HG03565 (cell line): ENCODE results near the gene GMEB2.
"Not testable (repeated sequence)": the region's sequence is repeated elsewhere in the genome, so short reads cannot be mapped to it uniquely, and the experiment has no call there.

ENCODE experiments used
- ATAC-seq: cut with Tn5 transposase; IDR thresholded peaks from one replicate; pipeline ENCODE4 v1.9.1; 2021; ENCODE audit warnings: mild to moderate bottlenecking, moderate library complexity; ENCODE audit not compliant: unreplicated experiment

The GMEB2 gene

GRCh38 chr20:63561624-63562396, 65.1 kb downstream of the GMEB2 start:
- no peak for ATAC-seq

DNA sequence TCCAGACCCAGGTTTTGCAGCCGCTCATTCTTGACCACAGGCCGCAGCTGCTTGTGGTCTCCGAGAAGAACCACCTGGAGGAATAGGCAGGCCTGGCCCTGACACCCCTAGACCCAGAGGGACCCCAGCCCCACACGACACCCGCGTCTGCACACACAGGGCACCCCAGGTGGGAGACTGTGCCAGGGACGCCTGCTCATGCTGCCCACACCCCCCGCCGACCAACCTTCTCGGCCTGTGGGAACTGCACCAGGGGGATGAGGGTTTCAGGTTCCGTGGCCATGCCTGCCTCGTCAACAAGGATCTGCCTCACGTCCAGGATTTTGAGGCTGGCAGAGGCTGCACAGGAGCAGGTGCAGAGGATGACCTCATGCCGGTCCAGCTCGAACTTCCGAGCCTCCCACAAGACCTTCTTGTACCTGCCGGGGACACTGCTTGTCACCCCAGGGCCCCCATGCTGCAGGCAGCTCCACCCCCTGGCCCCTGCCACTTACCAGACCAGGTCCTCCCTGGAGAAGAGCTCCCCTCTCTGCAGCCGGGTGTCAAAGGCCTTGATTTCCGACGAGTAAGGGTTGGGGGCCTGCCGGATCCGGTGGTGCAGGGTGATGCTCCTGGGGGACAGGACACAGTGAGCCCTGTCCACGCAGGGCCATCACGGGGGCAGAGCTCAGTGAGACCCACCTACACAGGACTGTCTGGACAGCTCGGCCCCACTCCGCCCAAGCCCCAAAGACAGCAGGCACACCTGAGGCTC, 65.9 kb downstream of the GMEB2 start:
- ATAC-seq: no peak

GRCh38 chr20:63560333-63560805, 66.5 kb downstream of the GMEB2 start:
- ATAC-seq: no peak

GRCh38 chr20:63559485-63560332, 67.2 kb downstream of the GMEB2 start:
- not testable (repeated sequence) for ATAC-seq

GRCh38 chr20:63558804-63559484, 68.0 kb downstream of the GMEB2 start:
- no peak for ATAC-seq

GRCh38 chr20:63557481-63557891, 69.4 kb downstream of the GMEB2 start:
- ATAC-seq: no peak

- no peak for ATAC-seq
These were observed 69.9 kb downstream of the GMEB2 start for GRCh38 chr20:63556873-63557478.

DNA sequence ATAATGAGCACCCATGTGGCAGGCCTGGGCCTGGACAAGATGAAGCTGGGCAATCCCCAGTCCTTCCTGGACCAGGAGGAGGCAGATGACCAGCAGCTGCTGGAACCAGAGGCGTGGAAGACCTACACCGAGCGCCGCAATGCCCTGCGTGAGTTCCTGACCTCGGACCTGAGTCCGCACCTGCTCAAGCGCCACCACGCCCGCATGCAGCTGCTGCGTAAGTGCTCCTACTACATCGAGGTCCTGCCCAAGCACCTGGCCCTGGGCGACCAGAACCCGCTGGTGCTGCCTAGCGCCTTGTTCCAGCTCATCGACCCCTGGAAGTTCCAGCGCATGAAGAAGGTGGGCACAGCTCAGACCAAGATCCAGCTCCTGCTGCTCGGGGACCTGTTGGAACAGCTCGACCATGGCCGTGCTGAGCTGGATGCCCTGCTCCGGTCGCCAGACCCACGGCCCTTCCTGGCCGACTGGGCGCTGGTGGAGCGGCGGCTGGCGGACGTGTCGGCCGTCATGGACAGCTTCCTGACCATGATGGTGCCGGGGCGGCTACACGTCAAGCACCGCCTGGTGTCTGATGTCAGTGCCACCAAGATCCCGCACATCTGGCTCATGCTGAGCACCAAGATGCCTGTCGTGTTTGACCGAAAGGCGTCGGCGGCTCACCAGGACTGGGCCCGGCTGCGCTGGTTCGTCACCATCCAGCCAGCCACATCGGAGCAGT, 71.1 kb downstream of the GMEB2 start:
- ATAC-seq: no peak

- ATAC-seq: no peak
These were observed 72.3 kb downstream of the GMEB2 start for GRCh38 chr20:63554361-63555278.

DNA sequence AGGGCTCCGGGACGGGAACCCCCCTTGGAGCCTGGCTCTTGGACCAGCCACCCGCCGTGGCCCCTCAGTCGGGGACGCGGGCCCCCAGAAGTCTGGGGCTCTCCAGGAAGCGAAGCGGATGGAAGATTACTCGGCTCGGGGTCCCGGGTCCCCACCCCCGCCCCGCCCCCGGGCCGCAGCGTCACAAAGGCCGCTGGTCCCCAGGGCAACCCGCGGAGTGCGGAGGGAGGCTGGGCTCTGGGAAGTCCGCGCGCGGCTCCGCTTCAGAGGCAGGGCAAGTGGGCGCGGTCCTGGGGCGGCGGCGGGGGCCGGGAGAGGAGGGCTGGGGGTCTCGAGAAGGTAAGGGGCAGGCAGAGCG, 73.0 kb downstream of the GMEB2 start, which contains the start of gene FNDC11:
Gene FNDC11 (plus strand): TSS at position 227 of the 358 bp plus-strand sequence. CDS start 1,505 bp downstream, outside the sequence.
- ATAC-seq: no peak

GRCh38 chr20:63553251-63553932, 73.5 kb downstream of the GMEB2 start:
- no peak for ATAC-seq

DNA sequence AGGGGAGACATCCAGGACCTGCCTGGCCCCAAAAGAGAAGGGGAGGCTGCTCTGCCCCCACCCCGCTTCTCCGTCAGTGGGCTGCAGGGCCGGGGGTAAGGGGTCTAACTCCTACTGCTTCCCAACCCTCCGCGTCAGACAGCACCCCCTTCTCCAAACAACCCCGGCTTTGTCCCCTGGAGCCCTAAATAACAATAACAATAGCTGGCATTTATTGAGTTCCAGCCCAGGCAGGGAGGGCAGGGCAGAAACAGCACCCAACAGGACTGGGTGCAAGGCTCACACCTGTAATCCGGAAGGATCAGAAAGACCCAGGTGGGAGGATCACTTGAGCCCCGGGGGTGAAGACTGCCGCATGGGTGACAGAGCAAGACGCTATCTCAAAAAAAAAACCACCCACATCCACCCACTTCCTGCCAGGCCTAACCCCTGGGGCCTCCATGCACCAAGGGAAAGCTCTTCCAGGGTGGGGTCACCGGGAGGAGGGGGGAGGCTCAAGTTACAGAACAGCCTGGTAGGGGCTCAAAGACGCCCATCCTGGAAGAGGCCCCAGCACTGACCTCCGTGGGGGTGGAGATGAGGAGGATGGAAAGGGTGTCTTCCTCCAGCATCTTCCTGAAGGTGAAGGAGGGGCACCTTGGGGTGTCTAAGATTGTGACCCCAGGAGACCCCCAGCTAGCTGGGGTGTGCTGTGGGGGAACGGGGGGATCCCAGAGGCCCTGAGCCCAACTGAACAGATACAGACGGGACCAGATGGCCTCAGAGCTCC, 74.2 kb downstream of the GMEB2 start:
- no peak for ATAC-seq

- ATAC-seq: no peak
These were observed 75.8 kb downstream of the GMEB2 start for GRCh38 chr20:63551068-63551467.

DNA sequence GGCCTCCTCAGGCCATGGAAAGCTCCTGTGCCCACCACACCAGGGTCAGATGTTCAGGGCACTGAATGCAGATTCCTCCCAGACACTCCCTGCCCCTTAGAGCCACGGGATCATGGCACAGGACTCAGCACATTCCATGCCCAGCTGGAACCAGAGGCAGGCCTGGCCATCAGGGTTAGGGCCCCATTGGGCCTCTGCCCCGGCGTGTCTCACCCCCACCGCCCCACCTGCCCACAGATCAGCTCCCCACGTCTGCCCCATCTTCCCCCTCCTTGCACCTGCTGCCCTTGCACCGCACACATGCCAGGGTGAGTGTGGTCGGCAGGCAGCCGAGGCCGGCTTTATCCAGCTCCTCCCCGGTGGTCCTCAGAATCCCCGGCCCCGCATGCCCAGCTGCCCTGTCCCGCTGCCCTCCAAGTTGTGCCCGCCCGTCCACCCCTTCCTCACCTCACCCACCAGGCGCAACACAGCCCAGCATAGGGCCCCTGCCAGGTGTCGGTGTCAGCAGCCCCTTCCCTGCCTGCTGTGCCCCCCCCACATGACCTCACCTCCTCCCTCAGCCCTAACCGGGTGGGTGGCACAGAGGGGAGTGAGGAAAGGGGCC, 77.1 kb downstream of the GMEB2 start:
- ATAC-seq: no peak

- no peak for ATAC-seq
These were observed 77.9 kb downstream of the GMEB2 start for GRCh38 chr20:63549019-63549418.

GRCh38 chr20:63548542-63548941, 78.4 kb downstream of the GMEB2 start:
- no peak for ATAC-seq
